A549 (cell line): ENCODE data around the gene TTC21B. TPM values are rescaled to one million over a fixed set of nuclear protein-coding genes. Genes with fewer than 3 reads are reported as not detected.

Experiments used
- ATAC-seq, 2 experiments: fragments of 200-7000 bp in 1 of 2; fragments of >200 bp in 1 of 2; cut with Nextera tagmentation in 1 of 2; cut with Tn5 transposase in 1 of 2; 3 replicates each; pipeline versions ENCODE4 v1.8.0 to v1.9.1; 2018 to 2020; ENCODE audit warnings: mild to moderate bottlenecking in 1 of 2, moderate library complexity in 1 of 2
- CTCF ChIA-PET: fragments of 300-600 bp; sonication (Branson Sonifier 250); formaldehyde crosslinking; extraction: SDS; loops from one replicate; lab custom pipeline; 2021; ENCODE audit warnings: antibody characterized with exemption, inconsistent platforms; lab: Yijun Ruan, JAX
- POLR2A ChIA-PET: fragments of 350-600 bp; formaldehyde crosslinking; extraction: SDS; loops from one replicate; lab custom pipeline; 2021; ENCODE audit warnings: antibody characterized with exemption, inconsistent platforms; lab: Yijun Ruan, JAX
- DNase-seq, 2 experiments: peaks; one replicate each; pipeline versions ENCODE4 v3.0.0 to v3.0.0-alpha.2; 2011 to 2016; ENCODE audit warnings: low read depth in 1 of 2, low spot score in 1 of 2
- FAIRE-seq: peaks from 2 replicates; lab custom pipeline; 2011; peaks lifted over from hg19 to GRCh38; lab: Jason Lieb, UNC
- H3K27ac ChIP-seq, 2 experiments: fragments of >200 bp; sonication (Bioruptor Twin); formaldehyde crosslinking; 3 replicates each; pipeline ENCODE4 v1.5.1; 2016 to 2017
- H3K4me1 ChIP-seq: fragments of >200 bp; sonication (Bioruptor Twin); formaldehyde crosslinking; 3 replicates; pipeline ENCODE4 v1.6.1; 2016
- H3K4me2 ChIP-seq: fragments of >200 bp; sonication (Bioruptor Twin); formaldehyde crosslinking; 3 replicates; pipeline ENCODE4 v1.6.1; 2016
- H3K4me3 ChIP-seq: fragments of >200 bp; sonication (Bioruptor Twin); formaldehyde crosslinking; 3 replicates; pipeline ENCODE4 v1.5.1; 2016
- H3K9me3 ChIP-seq: fragments of >200 bp; sonication (Bioruptor Twin); formaldehyde crosslinking; 3 replicates; pipeline ENCODE4 v1.6.1; 2016
- BCL3 ChIP-seq: fragments of >200 bp; sonication (Bioruptor Twin); formaldehyde crosslinking; IDR thresholded peaks from 3 replicates; pipeline ENCODE4 v1.6.1; 2016
- CBX8 ChIP-seq: fragments of 200-600 bp; sonication (generic); IDR thresholded peaks from 2 replicates; pipeline ENCODE4 v1.6.1; 2016
- EHF ChIP-seq: fragments of 250-450 bp; sonication (Bioruptor Pico); IDR thresholded peaks from 2 replicates; pipeline ENCODE4 v1.5.0; 2020; ENCODE audit warnings: mild to moderate bottlenecking
- HOXA7 ChIP-seq: fragments of 250-450 bp; sonication (Bioruptor Pico); IDR thresholded peaks from 2 replicates; pipeline ENCODE4 v1.5.0; 2020; ENCODE audit warnings: mild to moderate bottlenecking, moderate library complexity
- JUNB ChIP-seq: fragments of >200 bp; sonication (Bioruptor Twin); formaldehyde crosslinking; IDR thresholded peaks from 2 replicates; pipeline ENCODE4 v1.6.1; 2016
- MAX ChIP-seq: IDR thresholded peaks from 2 replicates; pipeline ENCODE4 v1.6.1; 2012
- MYC ChIP-seq: IDR thresholded peaks from 2 replicates; pipeline ENCODE4 v1.6.1; 2012; ENCODE audit warnings: mild to moderate bottlenecking, inconsistent platforms, low read length, improper control_type of control experiment, borderline replicate concordance
- PBX3 ChIP-seq: IDR thresholded peaks from 2 replicates; pipeline ENCODE4 v1.6.1; 2012
- PHF8 ChIP-seq: fragments of 200-600 bp; sonication (generic); IDR thresholded peaks from 2 replicates; pipeline ENCODE4 v1.6.1; 2016; ENCODE audit warnings: low read depth, mild to moderate bottlenecking, antibody characterized with exemption, moderate library complexity, borderline replicate concordance
- POLR2AphosphoS2 ChIP-seq: conservative IDR thresholded peaks from 2 replicates; pipeline ENCODE4 v1.6.1; 2012; ENCODE audit warnings: low read length, improper control_type of control experiment, inconsistent platforms
- RAD21 ChIP-seq, 2 experiments: fragments of >200 bp in 1 of 2; sonication (Bioruptor Twin) in 1 of 2; formaldehyde crosslinking in 1 of 2; IDR thresholded peaks in 1 of 2; conservative IDR thresholded peaks in 1 of 2; 2 replicates in 1 of 2; 3 replicates in 1 of 2; pipeline ENCODE4 v1.6.1; 2012 to 2018; ENCODE audit warnings: inconsistent platforms in 1 of 2
- RFX5 ChIP-seq: fragments of 450-650 bp; IDR thresholded peaks from 2 replicates; pipeline ENCODE4 v1.7.1; 2014; ENCODE audit warnings: antibody characterized with exemption, mild to moderate bottlenecking, moderate library complexity
- TFCP2L1 ChIP-seq: fragments of 250-450 bp; sonication (Bioruptor Pico); IDR thresholded peaks from 2 replicates; pipeline ENCODE4 v1.5.0; 2021; ENCODE audit warnings: mild to moderate bottlenecking
- TP53 ChIP-seq: fragments of 250-450 bp; sonication (Bioruptor Pico); IDR thresholded peaks from 2 replicates; pipeline ENCODE4 v1.5.0; 2021; ENCODE audit warnings: mild to moderate bottlenecking, moderate library complexity
- ZC3H11A ChIP-seq: fragments of 450-650 bp; IDR thresholded peaks from 2 replicates; pipeline ENCODE4 v1.6.1; 2014; ENCODE audit warnings: antibody characterized with exemption, mild to moderate bottlenecking
- WGBS: methylation state at CpG from one replicate; pipeline ENCODE4 v1.1.6; 2017; ENCODE audit errors: missing lambda C conversion rate; 5-methylcytosine and 5-hydroxymethylcytosine counted together
- polyA plus RNA-seq, 4 experiments: library from polyadenylated mRNA; depleted of rRNA in 3 of 4; stranded (reverse); fragments of >200 nt; fragmentation: RNase III in 1 of 4; extraction: RNeasy Plus Mini Kit Qiagen cat#74134 plus additional on column Dnase treatment in 1 of 4; gene quantifications; 2 replicates in 3 of 4; 3 replicates in 1 of 4; pipeline ENCODE4 v1.2.3, GENCODE V29; 2011 to 2017
- TF ChIP-seq, protein P1 (sequence below): fragments of 150-350 bp; IDR thresholded peaks from 2 replicates; pipeline ENCODE4 v1.6.1; 2014; ENCODE audit warnings: low read depth, mild to moderate bottlenecking, low read length

The TTC21B gene
- polyA plus RNA-seq, 2 of the 4 experiments (the other 2 are of a cell fraction) = 6.2 to 17.5 TPM

- POLR2A ChIA-PET = no interaction called here
- Histone ChIP-seq H3K4me3 (no peak overlapping the region), H3K9me3 (no peaks in the 10 kb centered on the region), H3K27ac (no peak overlapping the region), H3K4me2 (no peak overlapping the region), H3K4me1 (no peaks in the 10 kb centered on the region)
- 29% methylated on average over 2 of the region's 2 CpGs for WGBS
- ATAC-seq (no peak), DNase-seq (no peak), FAIRE-seq (no peak)
- no peak for TF ChIP-seq POLR2AphosphoS2
- no peak for TF ChIP-seq ZC3H11A
- no peak for TF ChIP-seq MAX
- TF ChIP-seq PBX3 = no peak
- no peak for TF ChIP-seq JUNB
- TF ChIP-seq EHF (CRISPR knock-in tag) = no peak
- TF ChIP-seq, protein P1, sequence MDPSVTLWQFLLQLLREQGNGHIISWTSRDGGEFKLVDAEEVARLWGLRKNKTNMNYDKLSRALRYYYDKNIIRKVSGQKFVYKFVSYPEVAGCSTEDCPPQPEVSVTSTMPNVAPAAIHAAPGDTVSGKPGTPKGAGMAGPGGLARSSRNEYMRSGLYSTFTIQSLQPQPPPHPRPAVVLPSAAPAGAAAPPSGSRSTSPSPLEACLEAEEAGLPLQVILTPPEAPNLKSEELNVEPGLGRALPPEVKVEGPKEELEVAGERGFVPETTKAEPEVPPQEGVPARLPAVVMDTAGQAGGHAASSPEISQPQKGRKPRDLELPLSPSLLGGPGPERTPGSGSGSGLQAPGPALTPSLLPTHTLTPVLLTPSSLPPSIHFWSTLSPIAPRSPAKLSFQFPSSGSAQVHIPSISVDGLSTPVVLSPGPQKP = no peak
- TF ChIP-seq HOXA7 (CRISPR knock-in tag) = no peak
- no peak for TF ChIP-seq TFCP2L1 (CRISPR knock-in tag)
- TF ChIP-seq RFX5 = no peak
- TF ChIP-seq PHF8 = no peak
- TF ChIP-seq MYC = no peak
- no peak for TF ChIP-seq CBX8
- no peak for TF ChIP-seq RAD21 (conservative IDR thresholded peaks at IDR 0.05 in 1 of 2, IDR thresholded peaks at IDR 0.05 in 1 of 2)
- TF ChIP-seq BCL3 = no peak
- no peak for TF ChIP-seq TP53 (CRISPR knock-in tag)
- CTCF ChIA-PET = no interaction called here
These were observed 128.5 kb downstream of the TTC21B start for GRCh38 chr2:165825041-165825440.

Other genes with a start within 250 kb of the TTC21B start
- 0.07 and 0.10 TPM in 2 replicates for gene GALNT3, start 159.5 kb downstream of the TTC21B start, polyA plus RNA-seq (2011; rRNA removed)
- 0.04 to 0.05 TPM in 2 of 3 replicates, not detected in the other for gene GALNT3, start 159.5 kb downstream of the TTC21B start, polyA plus RNA-seq (2017; fragmentation: RNase III; extraction: RNeasy Plus Mini Kit Qiagen cat#74134 plus additional on column Dnase treatment)
- gene SCN1A, start 174.2 kb upstream of the TTC21B start, polyA plus RNA-seq (2011; rRNA removed) = not detected in 2 replicates
- not detected in 3 replicates for gene SCN1A, start 174.2 kb upstream of the TTC21B start, polyA plus RNA-seq (2017; fragmentation: RNase III; extraction: RNeasy Plus Mini Kit Qiagen cat#74134 plus additional on column Dnase treatment)